Activated CD4-positive, alpha-beta T cell treated with anti-CD3 and anti-CD28 coated beads, Interleukin-2, amount 50 U/mL, for 16 hours (primary cell): ENCODE measurements around the gene SQOR.

Source experiments
- DNase-seq: peaks from one replicate; pipeline ENCODE4 v3.0.0-alpha.2; 2020

Gene SQOR

GRCh38 chr15:45635191-45635638 is 386 bp downstream of the SQOR start:
- DNase-seq, result peak; percentile 78

GRCh38 chr15:45635763-45636292 is 999 bp downstream of the SQOR start:
- DNase-seq, result no peak

GRCh38 chr15:45637141-45637540 is 2.3 kb downstream of the SQOR start:
- no peak for DNase-seq

DNA sequence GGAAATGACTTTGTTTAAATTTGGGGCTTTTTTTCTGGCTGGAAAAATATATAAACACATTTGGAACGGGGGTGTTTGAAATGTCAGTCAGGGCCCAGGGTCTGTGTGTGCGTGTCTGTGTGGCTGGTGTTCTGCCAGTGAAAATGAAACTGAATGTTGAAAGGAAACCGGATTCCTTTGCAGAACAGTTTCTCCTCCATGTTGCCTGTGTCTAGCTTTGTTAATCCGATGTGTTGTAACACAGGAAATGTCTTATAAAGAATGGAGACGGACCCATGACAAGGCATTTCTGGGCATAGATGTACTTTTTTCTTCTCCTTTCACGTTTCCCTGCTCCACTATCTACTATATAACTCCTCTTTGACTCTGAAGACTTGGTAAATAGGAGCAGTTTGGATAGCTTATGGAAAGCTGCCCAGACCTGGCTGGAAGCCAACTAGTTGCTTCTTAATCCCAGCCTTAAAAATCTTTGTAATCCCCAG is 2.8 kb downstream of the SQOR start:
- peak; percentile 89 for DNase-seq

GRCh38 chr15:45640616-45641015 is 5.8 kb downstream of the SQOR start:
- DNase-seq, result no peak

- DNase-seq, result no peak
Measured at GRCh38 chr15:45641374-45641781, 6.5 kb downstream of the SQOR start.

GRCh38 chr15:45641999-45642932 is 7.4 kb downstream of the SQOR start:
- no peak for DNase-seq

- no peak for DNase-seq
Measured at GRCh38 chr15:45644437-45644836, 9.6 kb downstream of the SQOR start.

DNA sequence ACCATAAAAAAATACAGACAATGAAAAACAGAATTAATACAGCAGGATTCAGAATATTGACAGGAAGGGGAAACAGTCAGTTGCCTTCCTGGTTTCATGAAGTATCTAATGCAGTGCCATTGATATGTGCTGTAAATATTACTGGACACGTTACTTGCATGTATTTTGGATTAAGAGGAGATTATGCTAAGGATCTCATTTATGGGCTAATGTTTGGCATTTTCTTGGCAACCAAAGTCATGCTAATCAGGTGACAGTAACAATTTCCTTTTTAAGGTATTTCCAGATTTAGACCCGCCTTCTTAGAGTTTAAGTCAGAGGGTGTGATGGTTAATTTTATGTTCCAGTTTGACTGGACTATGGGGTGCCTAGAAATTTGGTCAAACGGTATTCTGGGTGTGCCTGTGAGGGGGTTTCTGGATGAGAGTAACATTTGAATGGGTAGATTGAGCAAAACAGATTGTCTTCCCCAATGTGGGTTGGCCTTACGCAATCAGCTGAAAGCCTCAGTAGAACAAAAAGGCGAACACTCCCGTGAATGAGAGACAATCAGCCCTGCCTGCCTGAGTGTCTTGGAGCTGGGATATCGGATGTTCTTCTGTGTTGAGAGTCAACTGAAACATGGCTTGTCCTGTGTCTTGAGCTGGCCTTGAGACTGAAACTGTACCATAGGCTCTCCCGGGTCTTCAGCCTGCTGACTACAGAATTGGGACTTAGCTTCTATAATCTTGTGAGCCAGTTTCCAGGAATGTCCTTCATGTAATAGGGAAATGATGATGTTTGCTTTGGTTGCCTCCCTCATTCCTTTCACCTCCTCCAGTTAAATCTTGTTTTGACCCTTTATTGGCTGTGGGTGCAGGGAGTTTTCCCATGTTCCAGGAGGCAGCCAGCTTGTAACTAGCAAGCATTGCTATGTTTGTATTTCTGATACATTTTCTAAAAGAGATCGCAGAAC is 10.5 kb downstream of the SQOR start:
- DNase-seq, result peak; percentile 81

DNA sequence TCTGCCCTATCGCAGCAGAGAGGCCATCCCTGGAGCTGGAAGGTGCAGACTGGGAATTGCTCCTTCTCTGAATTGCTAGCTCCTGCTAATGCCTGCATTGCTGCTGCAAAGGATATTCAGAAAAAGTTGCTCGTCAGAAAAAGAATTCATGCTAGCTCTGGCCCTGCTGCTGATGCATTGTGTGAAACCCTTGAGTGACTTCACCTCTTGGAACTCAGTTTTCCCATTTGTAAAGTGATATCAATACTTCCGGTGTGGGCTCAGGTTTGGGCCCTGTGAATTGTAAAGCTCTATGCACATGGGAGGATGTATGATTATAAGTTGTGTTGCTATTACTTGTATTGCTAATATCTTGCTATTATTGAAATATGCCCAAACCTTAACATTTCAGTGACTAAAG is 11.4 kb downstream of the SQOR start:
- peak; percentile 66 for DNase-seq

- DNase-seq, result no peak
Measured at GRCh38 chr15:45647828-45648227, 13.0 kb downstream of the SQOR start.

DNA sequence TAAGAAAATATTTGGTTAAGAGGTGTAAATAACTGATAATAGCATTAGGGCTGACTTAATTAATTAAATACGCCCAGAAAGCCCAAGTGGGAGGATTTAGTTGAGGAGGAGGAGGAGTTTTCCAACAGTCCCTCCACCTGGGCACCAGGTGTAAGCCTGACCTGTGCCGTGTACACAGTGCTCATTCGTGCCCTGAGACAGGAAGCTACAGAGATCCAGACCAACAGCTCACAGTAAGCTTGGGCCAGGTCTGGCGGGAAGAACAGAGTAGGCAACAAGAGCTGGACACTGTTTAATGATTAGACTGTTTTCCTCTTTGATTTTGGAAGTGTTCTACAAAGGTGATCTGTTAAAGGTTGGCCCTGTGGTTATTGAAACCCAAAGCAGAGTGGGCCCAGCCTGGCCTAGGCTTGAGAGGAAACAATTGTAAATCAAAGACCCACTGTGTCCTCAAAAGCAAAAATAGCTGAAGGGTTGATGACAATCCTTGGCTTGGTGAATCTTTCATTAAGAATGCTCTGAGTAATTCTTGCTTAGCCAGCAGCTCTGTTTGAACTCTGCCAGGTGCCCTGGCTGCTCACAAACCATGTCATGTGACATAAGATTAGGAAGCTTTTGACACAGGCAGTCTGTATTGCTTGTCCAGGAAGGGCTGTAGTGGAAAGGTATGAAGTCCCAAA is 13.8 kb downstream of the SQOR start:
- DNase-seq, result peak; percentile 25

DNA sequence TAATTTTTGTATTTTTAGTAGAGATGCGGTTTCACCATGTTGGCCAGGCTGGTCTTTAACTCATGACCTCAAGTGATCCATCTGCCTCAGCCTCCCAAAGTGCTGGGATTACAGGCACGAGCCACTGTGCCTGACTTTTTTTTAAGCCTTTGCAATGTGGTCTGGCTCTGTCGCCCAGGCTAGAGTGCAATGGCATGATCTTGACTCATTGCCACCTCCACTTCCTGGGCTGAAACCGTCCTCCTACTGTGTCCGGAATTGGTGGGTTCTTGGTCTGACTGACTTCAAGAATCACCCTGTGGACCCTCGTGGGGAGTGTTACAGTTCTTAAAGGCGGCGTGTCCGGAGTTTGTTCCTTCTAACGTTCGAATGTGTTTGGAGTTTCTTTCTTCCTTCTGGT is 15.2 kb downstream of the SQOR start:
- DNase-seq, result peak; percentile 67

DNA sequence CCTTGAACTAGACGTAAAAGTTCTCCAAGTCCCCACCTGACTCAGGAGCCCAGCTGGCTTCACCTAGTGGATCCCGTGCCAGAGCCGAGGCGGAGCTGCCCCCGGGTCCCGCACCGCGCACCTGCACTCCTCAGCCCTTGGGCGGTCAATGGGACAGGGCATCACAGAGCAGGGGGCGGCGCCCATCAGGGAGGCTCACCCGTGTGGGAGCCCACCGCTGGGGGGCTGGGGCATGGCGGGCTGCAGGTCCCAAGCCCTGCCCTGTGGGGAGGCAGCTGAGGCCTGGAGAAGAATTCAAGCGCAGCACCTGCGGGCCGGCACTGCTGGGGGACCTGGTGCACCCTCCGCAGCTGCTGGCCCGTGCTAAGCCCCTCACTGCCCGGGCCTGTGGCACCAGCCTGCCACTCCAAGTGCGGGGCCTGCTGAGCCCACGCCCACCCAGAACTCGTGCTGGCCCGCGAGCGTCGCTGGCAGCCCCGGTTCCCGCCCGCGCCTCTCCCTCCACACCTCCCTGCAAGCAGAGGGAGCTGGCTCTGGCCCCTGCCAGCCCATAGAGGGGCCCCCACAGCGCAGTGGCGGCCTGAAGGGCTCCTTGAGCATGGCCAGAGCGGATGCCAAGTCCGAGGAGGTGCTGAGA is 16.2 kb downstream of the SQOR start:
- no peak for DNase-seq

GRCh38 chr15:45653702-45654424 is 19.0 kb downstream of the SQOR start:
- no peak for DNase-seq

- no peak for DNase-seq
Measured at GRCh38 chr15:45654749-45655148, 19.9 kb downstream of the SQOR start.

- DNase-seq, result no peak
Measured at GRCh38 chr15:45657254-45657653, 22.4 kb downstream of the SQOR start.

GRCh38 chr15:45657764-45658545 is 23.1 kb downstream of the SQOR start:
- DNase-seq, result no peak

DNA sequence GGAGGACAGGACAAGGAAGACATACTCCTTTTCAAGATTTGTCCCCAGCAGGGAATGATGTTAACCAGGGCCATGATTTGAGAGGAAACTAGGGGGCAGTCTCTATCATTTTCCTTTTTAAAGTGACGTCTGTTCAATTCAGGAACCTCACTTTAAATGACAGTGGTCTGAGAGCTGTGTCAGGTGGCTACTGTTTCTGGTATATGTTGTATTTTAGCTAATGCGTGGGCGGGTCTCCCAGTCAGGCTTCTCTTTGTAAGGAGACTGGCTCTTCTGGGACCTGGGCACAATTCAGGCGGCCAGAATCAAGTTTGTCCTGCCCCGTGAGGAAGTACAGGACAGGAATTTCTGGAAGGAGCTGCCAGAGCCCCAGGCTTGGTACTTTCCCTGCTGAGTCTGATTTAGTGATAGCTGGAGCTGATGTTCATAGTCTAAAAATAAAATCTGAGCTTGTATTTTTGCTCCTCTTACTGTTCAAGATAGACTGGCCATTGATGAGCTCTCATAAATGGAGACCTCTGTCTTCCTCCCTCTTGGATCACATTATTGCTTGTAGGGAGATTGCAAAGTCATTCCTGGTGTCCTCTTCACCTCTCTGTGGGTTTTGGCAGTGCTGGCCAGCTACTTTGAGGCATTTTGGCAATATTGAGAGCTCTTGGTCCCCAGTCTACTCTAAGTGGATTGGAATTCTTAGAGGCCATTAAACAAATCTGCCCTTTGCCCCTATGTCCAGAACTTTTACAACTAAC is 25.6 kb downstream of the SQOR start:
- DNase-seq, result no peak

DNA sequence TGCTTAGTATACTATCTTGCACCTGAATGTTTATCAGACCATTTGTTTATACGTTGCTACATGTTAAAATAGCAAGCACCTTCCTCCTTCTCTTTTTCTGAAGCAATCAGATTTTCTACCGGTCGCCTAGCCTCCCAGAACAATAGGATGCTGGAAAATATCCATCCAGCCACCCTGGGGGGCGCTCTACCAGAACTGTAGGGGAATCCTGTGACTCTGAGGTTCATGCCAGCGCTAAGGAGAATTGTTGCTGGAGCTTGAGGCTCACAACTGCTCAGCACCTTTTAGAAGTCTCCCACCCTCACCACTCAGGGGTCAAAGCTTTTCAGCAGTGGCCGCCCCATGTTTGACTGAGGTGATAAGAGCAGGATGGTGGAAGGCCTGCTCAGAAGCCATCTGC is 27.5 kb downstream of the SQOR start:
- no peak for DNase-seq
